HL-60 (cell line): ENCODE data around the gene EMID1.

ENCODE experiments used
- CTCF ChIP-seq: IDR thresholded peaks from one replicate; pipeline ENCODE4 v1.5.1; 2011; ENCODE audit warnings: low read length, control low read depth, inconsistent platforms; ENCODE audit not compliant: insufficient read depth
- GABPA ChIP-seq: IDR thresholded peaks from 2 replicates; pipeline ENCODE4 v1.6.1; 2012; ENCODE audit warnings: low read depth
- POLR2AphosphoS5 ChIP-seq: IDR thresholded peaks from 2 replicates; pipeline ENCODE4 v1.6.1; 2012; ENCODE audit warnings: low read depth
- REST ChIP-seq: IDR thresholded peaks from 2 replicates; pipeline ENCODE4 v1.6.1; 2012; ENCODE audit warnings: low read depth; ENCODE audit not compliant: insufficient replicate concordance
- SPI1 ChIP-seq: IDR thresholded peaks from 2 replicates; pipeline ENCODE4 v1.6.1; 2012; ENCODE audit warnings: low read depth, mild to moderate bottlenecking, borderline replicate concordance

GRCh38 chr22:29207562-29208501 is 2.1 kb downstream of the EMID1 start:
- TF ChIP-seq POLR2AphosphoS5 (no peak), CTCF (no peak), GABPA (no peak), REST (no peak), SPI1 (no peak)
